ENCODE results near the gene TNNI3K. TPM values are rescaled to one million over a fixed set of nuclear protein-coding genes. Genes with fewer than 3 reads are reported as not detected.

The TNNI3K gene
- total RNA-seq, 2 experiments from 2014 or later, result 0.38 TPM; not detected in 1

DNA sequence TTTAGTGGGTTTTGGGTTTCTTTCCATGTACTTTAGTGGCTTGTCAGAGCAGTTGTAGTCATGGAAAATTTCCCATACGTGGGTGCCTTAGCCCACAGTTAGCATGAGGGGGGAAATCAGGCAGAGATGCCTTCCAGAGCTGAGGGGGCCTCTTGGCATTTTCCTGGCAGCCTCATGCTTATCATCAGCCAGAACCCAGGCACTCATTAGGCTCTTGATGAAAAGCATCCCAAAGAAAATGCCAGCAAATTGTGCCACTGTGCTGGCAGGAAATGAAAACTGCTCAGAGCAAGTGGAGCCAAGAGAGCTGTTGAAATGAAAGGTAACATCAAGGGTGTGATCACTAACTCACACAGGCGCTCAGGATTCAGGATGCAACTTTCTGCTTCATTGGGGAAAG lies 128.0 kb downstream of the TNNI3K start:
- Mint-ChIP-seq H3K4me1 (ENCODE audit: low read depth) (no peaks in the 10 kb centered on the region), H3K27ac (no peak overlapping the region), H3K36me3 (no peaks in the 10 kb centered on the region), H3K27me3 (no peaks in the 10 kb centered on the region), H3K4me3 (no peak overlapping the region), H3K9me3 (no peaks in the 10 kb centered on the region)
- no peak for DNase-seq
- intact Hi-C loops (cut with micrococcal nuclease), result no loop called here
- ChIA-PET CTCF (no interaction called here), POLR2A (no interaction called here)

DNA sequence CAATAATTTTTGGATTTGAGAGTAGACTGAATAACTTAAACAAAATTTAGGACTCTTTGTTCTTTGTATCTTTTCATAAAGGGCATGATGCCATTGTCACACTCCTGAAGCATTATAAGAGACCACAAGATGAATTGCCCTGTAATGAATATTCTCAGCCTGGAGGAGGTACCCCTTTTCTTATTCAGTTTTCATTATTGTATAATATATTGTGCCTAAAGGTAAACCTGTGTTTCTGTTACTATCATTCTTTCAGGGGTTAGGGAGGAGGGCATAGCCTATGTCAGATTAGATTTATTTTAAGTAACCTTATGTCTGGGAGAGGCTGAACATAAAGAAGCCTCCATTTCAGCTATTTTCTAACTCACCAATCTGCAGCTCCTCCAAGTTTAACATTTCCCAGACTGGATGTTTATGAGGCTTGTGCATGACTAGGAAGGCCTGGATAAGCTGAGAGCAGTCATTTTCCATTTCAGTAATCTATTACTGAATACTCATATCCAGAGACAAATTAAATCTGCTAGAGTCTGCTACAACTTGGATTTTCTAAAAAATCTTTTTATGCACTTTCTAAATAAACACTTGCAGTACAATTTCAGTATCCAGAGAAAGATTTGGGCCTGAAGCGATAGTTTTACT lies 132.1 kb downstream of the TNNI3K start:
- H3K4me1 Mint-ChIP-seq (ENCODE audit: low read depth), result no peaks in the 10 kb centered on the region
- CTCF ChIA-PET, result no interaction called here

DNA sequence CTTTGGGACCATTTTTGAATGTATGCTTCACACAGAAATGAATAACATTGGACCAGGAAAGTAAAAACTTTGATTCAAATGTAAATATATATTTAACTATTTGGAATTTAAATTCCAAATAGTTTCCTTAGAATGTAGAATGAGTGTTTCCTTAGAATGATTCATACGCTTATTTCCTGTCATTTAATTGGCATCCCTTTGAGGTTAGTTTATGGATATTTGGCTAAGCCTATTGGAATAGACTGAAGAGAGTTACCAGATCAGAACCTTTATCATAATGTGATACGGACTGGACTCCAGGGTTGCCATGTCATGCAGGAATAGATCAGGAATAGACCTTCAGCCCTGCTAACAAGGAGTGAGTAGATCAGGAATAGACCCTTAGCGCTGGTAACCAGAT lies 133.1 kb downstream of the TNNI3K start:
- ChIA-PET POLR2A (no interaction called here), CTCF (no interaction called here)
- intact Hi-C loops (cut with micrococcal nuclease), result no loop called here
- Mint-ChIP-seq H3K36me3 (no peaks in the 10 kb centered on the region), H3K4me1 (ENCODE audit: low read depth) (no peaks in the 10 kb centered on the region), H3K27ac (no peak overlapping the region), H3K4me3 (no peak overlapping the region), H3K27me3 (no peaks in the 10 kb centered on the region), H3K9me3 (no peaks in the 10 kb centered on the region)
- no peak for DNase-seq

More for the DNA sequence above, 132.1 kb downstream of the TNNI3K start:
- POLR2A ChIA-PET, result no interaction called here
- H3K36me3 Mint-ChIP-seq, result no peaks in the 10 kb centered on the region
- H3K9me3 Mint-ChIP-seq, result no peaks in the 10 kb centered on the region
- H3K4me3 Mint-ChIP-seq, result no peak overlapping the region
- H3K27me3 Mint-ChIP-seq, result no peaks in the 10 kb centered on the region
- H3K27ac Mint-ChIP-seq, result no peak overlapping the region
- intact Hi-C loops (cut with micrococcal nuclease), result no loop called here
- DNase-seq, result no peak

DNA sequence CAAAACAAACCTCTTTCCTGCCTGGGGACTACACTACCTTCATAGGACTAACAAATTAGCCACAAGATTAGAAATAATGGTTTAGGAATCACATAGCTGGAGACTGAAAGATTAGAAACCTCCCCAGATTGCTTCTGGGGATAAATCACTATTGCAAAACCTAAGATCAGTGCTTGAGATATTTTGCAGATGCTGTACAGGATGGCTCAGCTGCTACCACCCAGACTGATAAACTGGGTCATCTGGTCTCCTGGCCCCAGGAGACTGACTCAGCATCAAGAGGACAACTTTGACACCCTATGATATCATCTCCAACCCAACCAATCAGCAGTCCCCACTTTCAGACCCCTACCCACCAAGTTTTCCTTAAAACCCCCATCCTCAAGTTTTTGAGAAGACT lies 140.2 kb downstream of the TNNI3K start:
- H3K27ac Mint-ChIP-seq, result no peak overlapping the region
- ChIA-PET POLR2A (no interaction called here), CTCF (no interaction called here)
- no peak for DNase-seq
- H3K27me3 Mint-ChIP-seq, result no peaks in the 10 kb centered on the region
- no peaks in the 10 kb centered on the region for H3K9me3 Mint-ChIP-seq
- no peaks in the 10 kb centered on the region for H3K36me3 Mint-ChIP-seq
- intact Hi-C loops (cut with micrococcal nuclease), result no loop called here
- H3K4me3 Mint-ChIP-seq, result no peak overlapping the region
- H3K4me1 Mint-ChIP-seq (ENCODE audit: low read depth), result no peaks in the 10 kb centered on the region

DNA sequence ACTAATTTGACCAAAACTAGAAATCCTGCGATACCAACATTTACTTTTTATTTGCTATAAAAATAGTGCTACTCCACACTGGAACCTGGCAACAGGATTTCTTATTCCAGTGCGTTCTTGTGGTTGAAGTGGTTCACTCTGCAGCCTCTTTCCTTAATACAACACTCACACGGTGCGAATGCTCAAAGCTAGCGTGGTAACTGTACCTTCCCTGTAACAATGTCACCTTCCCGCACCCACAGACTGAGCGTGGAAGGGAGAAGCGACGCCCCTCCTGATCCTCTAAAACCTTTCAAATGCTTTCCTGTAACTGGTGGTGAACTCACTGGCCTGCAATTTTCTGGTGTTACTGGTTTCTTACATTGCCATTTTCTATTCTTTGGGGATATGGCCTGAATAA lies 145.1 kb downstream of the TNNI3K start:
- Mint-ChIP-seq H3K4me1 (ENCODE audit: low read depth) (no peaks in the 10 kb centered on the region), H3K36me3 (no peaks in the 10 kb centered on the region), H3K4me3 (no peak overlapping the region), H3K27ac (no peak overlapping the region), H3K27me3 (no peaks in the 10 kb centered on the region), H3K9me3 (no peaks in the 10 kb centered on the region)
- CTCF ChIA-PET, result no interaction called here
- intact Hi-C loops (cut with micrococcal nuclease), result no loop called here
- POLR2A ChIA-PET, result no interaction called here
- no peak for DNase-seq

DNA sequence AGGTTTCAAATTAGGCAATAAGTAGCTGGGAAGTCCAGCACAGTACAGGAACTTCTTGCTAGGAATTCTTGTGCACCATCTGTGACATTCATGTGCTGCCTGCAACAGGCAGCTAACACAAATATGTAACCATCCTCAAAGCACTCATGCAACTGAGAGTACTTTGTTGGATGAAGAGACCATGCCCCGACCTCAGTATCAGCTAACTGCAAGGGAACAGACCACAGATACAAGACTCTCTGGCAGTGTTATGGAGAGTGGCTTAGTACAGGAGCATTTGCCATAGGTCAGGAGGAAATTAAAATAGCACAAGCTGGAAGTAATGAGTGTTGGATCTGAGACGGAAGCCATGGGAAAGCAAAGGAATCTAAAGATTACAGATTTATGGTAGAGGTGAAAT lies 153.7 kb downstream of the TNNI3K start:
- H3K27me3 Mint-ChIP-seq, result no peaks in the 10 kb centered on the region
- POLR2A ChIA-PET, result no interaction called here
- no peak for DNase-seq
- H3K4me3 Mint-ChIP-seq, result no peak overlapping the region
- H3K27ac Mint-ChIP-seq, result no peak overlapping the region
- no peaks in the 10 kb centered on the region for H3K4me1 Mint-ChIP-seq (ENCODE audit: low read depth)
- CTCF ChIA-PET, result no interaction called here
- intact Hi-C loops (cut with micrococcal nuclease), result no loop called here
- no peaks in the 10 kb centered on the region for H3K36me3 Mint-ChIP-seq
- no peaks in the 10 kb centered on the region for H3K9me3 Mint-ChIP-seq

DNA sequence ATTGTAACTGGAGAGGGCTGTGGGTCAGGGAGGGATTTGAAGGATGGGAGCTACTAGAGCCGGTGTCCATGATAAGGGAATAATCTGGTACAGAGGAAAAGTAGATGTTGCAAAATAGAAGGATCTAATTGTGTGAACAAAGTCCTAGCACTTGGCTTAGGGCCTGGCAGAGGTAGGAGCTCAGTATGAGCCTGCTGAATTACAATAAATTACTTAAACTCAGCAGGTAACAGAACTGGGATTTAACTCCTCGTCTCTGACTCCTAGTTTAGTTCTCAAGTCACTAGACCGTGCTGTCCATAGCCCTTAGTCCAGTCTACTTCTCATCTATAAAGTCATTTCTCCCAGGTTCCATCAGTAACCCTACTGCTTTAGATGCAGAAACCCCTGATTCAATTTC lies 157.0 kb downstream of the TNNI3K start:
- Mint-ChIP-seq H3K36me3 (no peaks in the 10 kb centered on the region), H3K27me3 (no peaks in the 10 kb centered on the region), H3K27ac (no peak overlapping the region), H3K4me1 (ENCODE audit: low read depth) (no peaks in the 10 kb centered on the region), H3K9me3 (no peaks in the 10 kb centered on the region), H3K4me3 (no peak overlapping the region)
- intact Hi-C loops (cut with micrococcal nuclease), result no loop called here
- DNase-seq, result no peak
- ChIA-PET CTCF (no interaction called here), POLR2A (no interaction called here)

DNA sequence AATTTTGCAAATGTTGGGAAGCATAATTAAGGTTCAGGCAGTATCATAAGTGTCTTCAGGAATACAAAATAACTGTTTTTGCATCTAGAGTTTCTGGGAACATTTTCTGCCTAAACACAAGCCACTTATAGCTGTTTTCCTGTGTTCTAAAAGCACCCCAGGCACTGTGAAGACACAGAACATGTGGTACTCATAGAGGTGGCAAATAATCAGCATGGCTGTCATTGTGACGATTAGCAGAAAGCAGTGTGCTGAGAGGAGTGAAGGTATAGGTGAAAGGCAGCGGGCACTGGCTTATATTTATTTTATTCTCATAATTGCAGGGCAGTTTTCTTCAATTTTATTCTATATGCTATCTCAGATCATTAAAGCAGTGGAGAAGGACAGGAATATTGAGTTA lies 157.7 kb downstream of the TNNI3K start:
- Mint-ChIP-seq H3K27ac (no peak overlapping the region), H3K9me3 (no peaks in the 10 kb centered on the region), H3K4me1 (ENCODE audit: low read depth) (no peaks in the 10 kb centered on the region), H3K4me3 (no peak overlapping the region), H3K27me3 (no peaks in the 10 kb centered on the region), H3K36me3 (no peaks in the 10 kb centered on the region)
- intact Hi-C loops (cut with micrococcal nuclease), result no loop called here
- CTCF ChIA-PET, result no interaction called here
- DNase-seq, result no peak
- POLR2A ChIA-PET, result interaction anchor here (0.6 kb wide), 1 partner anchor 67 kb away, joined by 3 read pairs; no protein-coding TSS in a partner anchor

DNA sequence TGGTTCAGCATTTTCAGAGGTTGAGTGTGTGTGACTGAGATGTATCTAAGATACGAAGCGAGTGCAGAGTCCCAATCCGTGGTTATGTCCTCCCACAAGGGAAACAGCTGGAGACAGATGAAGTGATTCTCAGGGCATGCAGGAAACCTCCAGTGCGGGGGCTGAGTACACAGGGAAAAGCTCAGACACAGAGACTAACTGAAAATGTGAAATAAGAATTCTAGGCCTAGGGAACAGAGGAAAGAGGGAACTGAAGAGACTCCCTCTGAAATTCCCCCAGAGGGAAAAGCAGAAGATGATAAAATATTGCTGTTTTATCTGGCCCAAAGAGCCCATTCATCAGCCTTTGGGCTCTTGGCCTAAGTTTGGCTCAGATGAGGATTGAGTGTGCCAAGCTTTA lies 160.4 kb downstream of the TNNI3K start:
- intact Hi-C loops (cut with micrococcal nuclease), result no loop called here
- CTCF ChIA-PET, result no interaction called here

DNA sequence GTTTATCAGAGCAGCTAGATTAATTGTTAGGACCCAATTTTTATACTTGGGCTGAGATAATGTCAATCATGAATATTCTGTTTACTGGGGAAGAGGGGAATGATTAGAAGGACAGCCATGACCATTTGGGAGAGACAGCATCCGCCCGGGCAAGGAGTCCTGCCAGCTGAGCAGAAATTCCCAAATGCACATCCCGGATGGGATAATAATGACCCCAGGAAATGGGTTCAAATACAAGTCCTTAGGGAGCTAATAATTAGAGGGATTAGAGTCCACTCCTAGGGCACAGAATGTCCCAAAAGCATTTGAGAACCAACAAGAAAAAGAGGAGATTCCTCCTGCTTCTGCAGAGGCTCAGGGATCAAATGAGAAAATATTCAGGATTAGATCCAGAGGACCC lies 161.3 kb downstream of the TNNI3K start:
- Mint-ChIP-seq H3K27ac (no peak overlapping the region), H3K27me3 (no peaks in the 10 kb centered on the region), H3K9me3 (no peaks in the 10 kb centered on the region), H3K36me3 (no peaks in the 10 kb centered on the region), H3K4me3 (no peak overlapping the region), H3K4me1 (ENCODE audit: low read depth) (no peaks in the 10 kb centered on the region)
- DNase-seq, result no peak
- ChIA-PET CTCF (no interaction called here), POLR2A (no interaction called here)
- intact Hi-C loops (cut with micrococcal nuclease), result no loop called here

More for the DNA sequence above, 160.4 kb downstream of the TNNI3K start:
- H3K36me3 Mint-ChIP-seq, result no peaks in the 10 kb centered on the region
- no peaks in the 10 kb centered on the region for H3K9me3 Mint-ChIP-seq
- DNase-seq, result no peak
- no peaks in the 10 kb centered on the region for H3K4me1 Mint-ChIP-seq (ENCODE audit: low read depth)
- H3K27me3 Mint-ChIP-seq, result no peaks in the 10 kb centered on the region
- no peak overlapping the region for H3K4me3 Mint-ChIP-seq
- POLR2A ChIA-PET, result no interaction called here
- no peak overlapping the region for H3K27ac Mint-ChIP-seq

DNA sequence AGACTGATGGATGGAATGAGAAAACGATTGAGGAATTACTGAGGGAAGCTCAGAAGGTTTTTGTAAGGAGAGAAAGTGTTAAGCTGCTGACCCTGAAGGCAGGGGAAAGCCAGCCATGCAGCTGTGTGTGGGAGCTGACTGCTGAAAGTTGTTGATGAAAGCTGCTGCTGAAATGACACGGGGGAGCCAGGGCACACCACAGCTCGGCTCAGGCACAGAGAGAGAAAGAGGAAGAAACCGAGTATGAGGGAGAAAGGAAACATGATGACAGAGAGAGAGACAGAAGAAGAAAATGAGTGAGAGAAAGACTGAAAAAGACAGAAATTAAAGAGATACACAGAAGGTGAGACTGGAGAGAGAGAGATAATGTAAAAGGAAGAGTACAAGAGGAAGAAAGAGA lies 161.7 kb downstream of the TNNI3K start:
- Mint-ChIP-seq H3K36me3 (no peaks in the 10 kb centered on the region), H3K27ac (no peak overlapping the region), H3K27me3 (no peaks in the 10 kb centered on the region), H3K9me3 (no peaks in the 10 kb centered on the region), H3K4me3 (no peak overlapping the region), H3K4me1 (ENCODE audit: low read depth) (no peaks in the 10 kb centered on the region)
- no peak for DNase-seq
- ChIA-PET POLR2A (no interaction called here), CTCF (no interaction called here)
- intact Hi-C loops (cut with micrococcal nuclease), result no loop called here

DNA sequence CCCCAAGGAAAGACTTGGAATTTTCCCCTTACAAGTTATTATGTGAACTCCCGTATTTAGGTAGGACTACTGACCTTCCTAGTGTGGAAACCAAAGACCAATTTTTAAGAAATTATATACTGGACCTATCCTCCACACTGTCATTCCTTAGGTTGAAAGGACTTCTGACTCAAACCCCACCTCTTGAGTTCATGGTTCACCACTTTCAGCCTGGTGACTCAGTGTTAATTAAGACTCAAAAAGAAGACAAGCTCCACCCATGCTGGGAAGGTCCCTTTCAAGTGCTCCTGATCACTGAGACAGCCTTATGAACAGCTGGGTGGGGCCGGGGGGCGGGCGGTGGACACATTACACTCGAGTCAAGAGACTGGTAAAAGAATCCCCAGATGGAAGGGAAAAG lies 164.1 kb downstream of the TNNI3K start:
- no peaks in the 10 kb centered on the region for H3K27me3 Mint-ChIP-seq

DNA sequence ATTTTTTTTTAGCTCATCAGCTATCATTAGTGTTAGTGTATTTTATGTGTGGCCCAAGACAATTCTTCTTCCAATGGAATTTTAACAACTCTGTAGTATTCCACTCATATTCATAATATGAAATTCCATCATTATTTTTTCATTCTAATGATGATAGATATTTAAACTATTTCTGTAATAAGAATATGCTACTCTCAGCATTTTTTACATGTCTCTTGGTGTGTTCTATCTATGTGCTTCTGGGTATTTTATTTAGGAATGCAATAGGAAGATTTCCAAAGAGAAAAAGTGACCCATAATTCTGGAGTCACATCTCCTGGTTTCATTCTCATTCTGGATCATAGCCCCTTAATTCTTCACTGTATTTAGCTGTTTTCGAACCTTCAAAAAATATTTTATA lies 167.7 kb downstream of the TNNI3K start:
- no peak for DNase-seq
- intact Hi-C loops (cut with micrococcal nuclease), result no loop called here
- H3K27me3 Mint-ChIP-seq, result no peaks in the 10 kb centered on the region
- CTCF ChIA-PET, result no interaction called here
- H3K4me3 Mint-ChIP-seq, result no peak overlapping the region
- no peak overlapping the region for H3K27ac Mint-ChIP-seq
- no peaks in the 10 kb centered on the region for H3K9me3 Mint-ChIP-seq
- H3K36me3 Mint-ChIP-seq, result no peaks in the 10 kb centered on the region
- POLR2A ChIA-PET, result no interaction called here
- no peaks in the 10 kb centered on the region for H3K4me1 Mint-ChIP-seq (ENCODE audit: low read depth)

More for the DNA sequence above, 164.1 kb downstream of the TNNI3K start:
- H3K4me3 Mint-ChIP-seq, result no peak overlapping the region
- POLR2A ChIA-PET, result no interaction called here
- no peak for DNase-seq
- CTCF ChIA-PET, result no interaction called here
- no peaks in the 10 kb centered on the region for H3K9me3 Mint-ChIP-seq
- no peaks in the 10 kb centered on the region for H3K36me3 Mint-ChIP-seq
- intact Hi-C loops (cut with micrococcal nuclease), result no loop called here
- no peaks in the 10 kb centered on the region for H3K4me1 Mint-ChIP-seq (ENCODE audit: low read depth)
- H3K27ac Mint-ChIP-seq, result no peak overlapping the region

DNA sequence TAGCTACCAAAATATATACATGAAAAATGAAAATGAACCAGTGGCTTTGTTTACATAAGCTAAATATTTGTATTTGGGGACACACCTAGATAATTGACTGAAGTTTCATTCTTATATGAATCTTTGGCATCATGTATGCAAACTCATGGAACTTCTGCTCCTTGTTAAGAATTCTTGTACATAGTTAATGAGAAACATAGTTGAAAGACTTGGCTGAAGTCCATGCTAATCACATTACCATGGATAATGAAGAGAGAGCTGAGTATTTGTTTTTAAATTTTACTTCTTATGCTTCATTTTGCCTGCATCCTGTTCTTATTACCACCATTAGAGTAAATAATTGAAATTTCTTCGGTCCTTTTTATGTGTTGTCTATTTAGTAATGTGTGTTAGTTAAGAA lies 168.4 kb downstream of the TNNI3K start:
- no peaks in the 10 kb centered on the region for H3K4me1 Mint-ChIP-seq (ENCODE audit: low read depth)
- ChIA-PET CTCF (no interaction called here), POLR2A (no interaction called here)
- DNase-seq, result no peak
- H3K27ac Mint-ChIP-seq, result no peak overlapping the region
- H3K9me3 Mint-ChIP-seq, result no peaks in the 10 kb centered on the region
- no peak overlapping the region for H3K4me3 Mint-ChIP-seq
- no peaks in the 10 kb centered on the region for H3K27me3 Mint-ChIP-seq
- intact Hi-C loops (cut with micrococcal nuclease), result no loop called here
- no peaks in the 10 kb centered on the region for H3K36me3 Mint-ChIP-seq
